ENCODE measurements around the gene C11orf71.

GRCh38 chr11:114366331-114367243 is 33.7 kb downstream of the C11orf71 start:
- TF ChIP-seq CTCF (IDR thresholded peaks at IDR 0.05) (no peak), POLR2AphosphoS5 (IDR thresholded peaks at IDR 0.05) (no peak), POLR2A (IDR thresholded peaks at IDR 0.05) (no peak)
